ENCODE results near the gene IL10RA. TPM values are rescaled to one million over a fixed set of nuclear protein-coding genes. Genes with fewer than 3 reads are reported as not detected.

IL10RA gene
- total and polyA plus RNA-seq, 12 donors = 2.7 to 50.5 (median 25.5) TPM

DNA sequence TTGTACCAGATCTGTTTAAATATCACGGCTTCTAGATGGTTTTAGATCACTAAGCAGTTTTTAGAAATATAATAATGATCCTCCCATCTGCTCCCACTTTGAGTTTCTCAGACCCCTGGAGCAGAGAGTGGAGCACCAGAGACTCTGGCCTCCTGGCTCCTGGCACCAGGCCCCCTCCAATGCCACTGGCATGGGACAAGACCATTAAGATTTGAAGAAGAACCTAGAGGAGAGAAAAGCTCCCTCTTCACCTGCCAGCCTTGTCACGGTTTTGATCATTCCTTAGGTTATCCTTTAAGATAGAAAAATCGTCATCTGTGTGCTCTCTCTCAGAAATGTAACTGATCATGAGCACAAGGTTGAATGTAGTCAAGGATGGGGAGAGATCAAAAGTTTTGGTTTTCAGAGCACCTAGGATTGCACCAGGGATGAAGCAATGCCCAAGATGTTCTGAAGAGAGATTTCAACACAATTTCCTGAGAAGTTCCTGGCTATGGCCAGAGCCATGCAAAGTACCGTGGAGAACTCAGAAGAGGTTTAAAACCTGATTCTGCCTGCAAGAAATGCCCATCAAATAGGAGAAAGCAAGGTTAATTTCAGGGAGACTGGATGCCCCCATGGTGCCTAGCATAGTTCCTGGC, 22.2 kb downstream of the IL10RA start:
- Histone ChIP-seq H3K36me3 (replicated peaks in 1 of 2) (no peaks in the 10 kb centered on the region), H3K27ac (peak overlapping the region in 2 of 5 donors; percentile 41 to 73), H3K4me3 (no peak overlapping the region), H3K9me3 (replicated peaks in 1 of 3) (no peaks in the 10 kb centered on the region), H3K27me3 (no peaks in the 10 kb centered on the region), H3K4me1 (replicated peaks in 1 of 2) (peaks cover 0 to 6% of the 10 kb centered on the region in 2 donors)
- intact Hi-C loops (cut with DNase I) = no loop called here
- 65 to 68% (median 65%) methylated on average over 4 of the region's 4 CpGs for WGBS, 4 donors
- DNase-seq = no peak
- no peak for TF ChIP-seq POLR2A (IDR thresholded peaks at IDR 0.05)
- TF ChIP-seq, protein P1, sequence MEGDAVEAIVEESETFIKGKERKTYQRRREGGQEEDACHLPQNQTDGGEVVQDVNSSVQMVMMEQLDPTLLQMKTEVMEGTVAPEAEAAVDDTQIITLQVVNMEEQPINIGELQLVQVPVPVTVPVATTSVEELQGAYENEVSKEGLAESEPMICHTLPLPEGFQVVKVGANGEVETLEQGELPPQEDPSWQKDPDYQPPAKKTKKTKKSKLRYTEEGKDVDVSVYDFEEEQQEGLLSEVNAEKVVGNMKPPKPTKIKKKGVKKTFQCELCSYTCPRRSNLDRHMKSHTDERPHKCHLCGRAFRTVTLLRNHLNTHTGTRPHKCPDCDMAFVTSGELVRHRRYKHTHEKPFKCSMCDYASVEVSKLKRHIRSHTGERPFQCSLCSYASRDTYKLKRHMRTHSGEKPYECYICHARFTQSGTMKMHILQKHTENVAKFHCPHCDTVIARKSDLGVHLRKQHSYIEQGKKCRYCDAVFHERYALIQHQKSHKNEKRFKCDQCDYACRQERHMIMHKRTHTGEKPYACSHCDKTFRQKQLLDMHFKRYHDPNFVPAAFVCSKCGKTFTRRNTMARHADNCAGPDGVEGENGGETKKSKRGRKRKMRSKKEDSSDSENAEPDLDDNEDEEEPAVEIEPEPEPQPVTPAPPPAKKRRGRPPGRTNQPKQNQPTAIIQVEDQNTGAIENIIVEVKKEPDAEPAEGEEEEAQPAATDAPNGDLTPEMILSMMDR (IDR thresholded peaks at IDR 0.05) = no peak

DNA sequence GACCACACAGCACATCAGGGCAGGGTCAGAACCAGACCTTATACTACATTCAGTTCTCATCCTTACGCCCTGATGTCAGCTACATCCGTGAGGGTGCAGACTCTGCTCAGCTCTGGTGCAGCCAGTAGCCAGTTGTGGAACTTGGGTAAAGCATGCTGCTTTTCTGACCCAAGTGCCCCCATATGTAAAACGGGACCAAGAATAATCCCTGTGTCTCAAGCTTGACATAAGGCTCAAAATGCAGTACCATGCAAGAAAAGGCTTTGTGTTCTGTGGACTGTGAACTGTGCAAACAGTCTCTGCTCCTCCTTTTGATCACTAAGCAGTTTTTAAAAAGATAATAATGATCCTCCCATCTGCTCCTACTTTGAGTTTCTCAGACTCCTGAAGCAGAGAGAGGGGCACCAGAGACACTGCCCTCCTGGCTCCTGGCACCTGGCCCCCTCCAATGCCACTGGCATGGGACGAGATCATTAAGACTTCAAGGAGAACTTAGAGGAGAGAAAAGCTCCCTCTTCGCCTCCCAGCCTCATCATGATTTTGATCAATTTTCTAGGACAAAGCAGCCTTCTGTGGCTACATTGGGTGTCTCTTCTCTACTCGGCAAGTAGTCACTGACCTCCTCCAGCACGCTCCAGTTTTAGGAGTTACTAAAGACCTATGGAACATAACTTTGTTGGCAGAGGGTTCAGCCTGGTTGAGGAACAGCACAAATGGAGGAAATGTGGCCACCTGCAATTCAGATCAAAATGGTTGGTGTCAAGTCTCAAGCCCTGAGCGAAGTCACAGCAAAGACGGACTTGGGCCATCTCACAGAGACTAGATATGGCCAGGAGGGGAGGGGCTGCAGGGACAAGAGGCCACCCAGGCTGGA, 23.9 kb downstream of the IL10RA start:
- intact Hi-C loops (cut with DNase I) = no loop called here
- TF ChIP-seq POLR2A (IDR thresholded peaks at IDR 0.05) = no peak
- TF ChIP-seq, protein P1 (IDR thresholded peaks at IDR 0.05) = no peak
- H3K4me3 ChIP-seq = no peak overlapping the region
- DNase-seq = no peak
- no peaks in the 10 kb centered on the region for H3K27me3 ChIP-seq
- H3K36me3 ChIP-seq (replicated peaks in 1 of 2) = no peaks in the 10 kb centered on the region
- H3K4me1 ChIP-seq (replicated peaks in 1 of 2) = peaks cover 0 to 6% of the 10 kb centered on the region in 2 donors
- H3K27ac ChIP-seq = peak overlapping the region in 3 of 5 donors; percentile 52 to 89 (median 70)
- no peaks in the 10 kb centered on the region for H3K9me3 ChIP-seq (replicated peaks in 1 of 3)
- WGBS, 4 donors = 70 to 77% (median 72%) methylated on average over 8 to 9 of the region's 9 CpGs

DNA sequence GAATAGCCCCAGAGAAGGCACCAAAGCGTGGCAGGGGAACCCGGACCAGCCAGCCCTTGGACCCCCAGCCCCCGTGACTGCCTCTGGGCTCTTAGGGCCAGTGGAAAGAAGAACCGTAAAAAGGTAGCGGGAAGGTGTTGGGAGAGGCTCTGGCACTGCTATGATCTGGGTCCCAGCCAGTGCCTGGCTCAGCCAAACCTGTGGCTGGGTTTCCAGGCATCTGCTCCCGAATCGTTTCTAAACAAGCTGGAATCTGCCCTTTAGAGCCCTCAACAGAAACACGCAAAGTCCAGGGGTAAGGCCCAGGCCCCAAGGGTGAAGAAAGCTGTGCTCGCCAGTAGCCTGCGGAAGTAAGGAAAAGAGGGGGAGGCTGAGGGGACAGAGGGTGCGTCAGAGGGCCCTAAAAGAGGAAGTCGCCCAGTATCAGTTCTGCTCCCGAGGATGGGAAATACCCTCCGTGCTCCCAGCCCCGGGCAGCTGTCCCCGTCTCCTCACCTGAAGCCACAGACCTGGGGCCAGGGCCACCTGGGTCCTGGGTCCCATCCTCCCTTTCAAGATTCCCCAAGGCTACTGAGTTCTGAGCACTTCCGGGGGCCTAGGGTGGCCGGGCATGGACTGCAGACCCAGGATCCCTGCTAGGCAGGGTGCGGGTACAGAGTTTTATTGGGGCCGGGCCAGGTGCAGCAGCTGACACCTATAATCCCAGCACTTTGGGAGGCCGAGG, 24.7 kb downstream of the IL10RA start:
- intact Hi-C loops (cut with DNase I) = no loop called here
- Histone ChIP-seq H3K36me3 (replicated peaks in 1 of 2) (no peaks in the 10 kb centered on the region), H3K9me3 (replicated peaks in 1 of 3) (no peaks in the 10 kb centered on the region), H3K4me1 (replicated peaks in 1 of 2) (peaks cover 0 to 6% of the 10 kb centered on the region in 2 donors), H3K27ac (peak overlapping the region in 4 of 5 donors; percentile 52 to 89 (median 67)), H3K27me3 (no peaks in the 10 kb centered on the region), H3K4me3 (no peak overlapping the region)
- 73 to 78% (median 74%) methylated on average over 16 to 21 of the region's 21 CpGs for WGBS, 4 donors
- no peak for TF ChIP-seq POLR2A (IDR thresholded peaks at IDR 0.05)
- TF ChIP-seq, protein P1 (IDR thresholded peaks at IDR 0.05) = no peak
- DNase-seq = peak in 6 of 7 donors; percentile 43 to 77 (median 62)

Measured in adrenal gland (tissue), 12 donors.